A673 (cell line): ENCODE data around the gene KCNJ18.
"Not testable (repeated sequence)": the region's sequence is repeated elsewhere in the genome, so short reads cannot be mapped to it uniquely, and the experiment has no call there.

Experiments
- CTCF ChIP-seq: fragments of 300-800, 200-600 bp; sonication (generic); conservative IDR thresholded peaks from 2 replicates; pipeline ENCODE4 v1.5.1; 2017; ENCODE audit warnings: low read depth, mild to moderate bottlenecking, antibody characterized with exemption, low read length, moderate library complexity, mixed read lengths
- EZH2 ChIP-seq: fragments of 200-600 bp; sonication (generic); IDR thresholded peaks from 2 replicates; pipeline ENCODE4 v1.6.1; 2017; ENCODE audit warnings: borderline replicate concordance, low read depth, mild to moderate bottlenecking, mixed read lengths, antibody characterized with exemption, low read length; ENCODE audit not compliant: poor library complexity, severe bottlenecking

DNA sequence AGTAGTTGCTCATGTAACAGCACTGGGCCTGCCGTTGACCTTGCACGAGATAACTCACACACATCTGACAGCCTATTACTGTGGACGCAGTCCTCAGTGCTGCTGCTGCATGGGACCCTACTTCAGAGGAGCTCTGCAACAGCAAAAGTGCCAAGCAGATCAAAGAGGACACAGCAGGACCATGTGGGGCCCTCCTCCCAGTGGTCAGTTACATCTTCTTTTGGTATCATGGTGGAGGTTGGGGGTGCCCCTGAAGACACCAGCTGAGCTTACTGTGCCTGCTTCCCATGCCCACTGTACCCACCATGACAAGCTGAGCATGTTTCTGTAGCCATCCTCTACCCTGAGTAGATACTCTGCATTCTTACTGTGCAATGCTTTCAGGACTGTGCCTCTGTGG is 41.6 kb downstream of the KCNJ18 start:
- TF ChIP-seq EZH2, CTCF: not testable (repeated sequence)
